Smooth muscle cell (in vitro differentiated cells): ENCODE results near the gene EEIG1. TPM values are rescaled to one million over a fixed set of nuclear protein-coding genes. Genes with fewer than 3 reads are reported as not detected.

Source experiments
- DNase-seq: peaks from one replicate; lab custom pipeline; 2025; ENCODE audit not compliant: unreplicated experiment; lab: John Stamatoyannopoulos, UW
- H2AFZ ChIP-seq: fragments of 200-600 bp; sonication (generic); 2 replicates; pipeline ENCODE4 v1.6.0; 2016; ENCODE audit warnings: antibody characterized with exemption, low read depth, mild to moderate bottlenecking
- H3F3A ChIP-seq: fragments of 200-600 bp; sonication (generic); 2 replicates; pipeline ENCODE4 v1.6.0; 2017; ENCODE audit warnings: antibody characterized with exemption, low read depth
- H3K27ac ChIP-seq: fragments of 200-600 bp; sonication (generic); 2 replicates; pipeline ENCODE4 v1.5.1; 2016; ENCODE audit warnings: low read depth, mild to moderate bottlenecking
- H3K27me3 ChIP-seq: fragments of 200-600 bp; sonication (generic); 2 replicates; pipeline ENCODE4 v1.6.1; 2016; ENCODE audit warnings: low read depth, mild to moderate bottlenecking
- H3K36me3 ChIP-seq: fragments of 200-600 bp; sonication (generic); 2 replicates; pipeline ENCODE4 v1.5.1; 2016; ENCODE audit warnings: low read depth
- H3K4me1 ChIP-seq: fragments of 200-600 bp; sonication (generic); 2 replicates; pipeline ENCODE4 v1.5.1; 2016; ENCODE audit warnings: low read depth
- H3K4me2 ChIP-seq: fragments of 200-600 bp; sonication (generic); 2 replicates; pipeline ENCODE4 v1.6.0; 2016; ENCODE audit warnings: mild to moderate bottlenecking
- H3K4me3 ChIP-seq: fragments of 200-600 bp; sonication (generic); 2 replicates; pipeline ENCODE4 v1.5.1; 2016; ENCODE audit warnings: mild to moderate bottlenecking
- H3K79me2 ChIP-seq: fragments of 200-600 bp; sonication (generic); 2 replicates; pipeline ENCODE4 v1.6.0; 2016; ENCODE audit warnings: low read depth, mild to moderate bottlenecking
- H3K9ac ChIP-seq: fragments of 200-600 bp; sonication (generic); 2 replicates; pipeline ENCODE4 v1.6.0; 2016; ENCODE audit warnings: low read depth
- H3K9me3 ChIP-seq: fragments of 200-600 bp; sonication (generic); replicated peaks from 2 replicates; pipeline ENCODE4 v1.5.1; 2016; ENCODE audit warnings: low read depth
- H4K20me1 ChIP-seq: fragments of 200-600 bp; sonication (generic); 2 replicates; pipeline ENCODE4 v1.6.0; 2016; ENCODE audit warnings: low read depth
- CTCF ChIP-seq: fragments of 200-600 bp; sonication (generic); IDR thresholded peaks from 2 replicates; pipeline ENCODE4 v1.5.1; 2017; ENCODE audit warnings: borderline replicate concordance, mild to moderate bottlenecking, antibody characterized with exemption; ENCODE audit not compliant: insufficient read depth, poor library complexity, severe bottlenecking
- WGBS: methylation state at CpG from one replicate; pipeline ENCODE4 v1.1.7; 2016; ENCODE audit warnings: low lambda C conversion rate; 5-methylcytosine and 5-hydroxymethylcytosine counted together
- polyA plus RNA-seq: library from polyadenylated mRNA; unstranded; fragments of >200 nt; fragmentation: Nextera tagmentation; extraction: Ambion mirVana; gene quantifications from 2 replicates; pipeline ENCODE4 v1.2.1, GENCODE V29; 2016
- total RNA-seq: library from RNA; depleted of rRNA; stranded (reverse); fragments of >200 nt; gene quantifications from 2 replicates; pipeline ENCODE4 v1.2.3, GENCODE V29; 2014

Gene EEIG1
- total and polyA plus RNA-seq, 2 experiments from 2014 or later, result 9.2 to 18.1 TPM

GRCh38 chr9:127993721-127994120 lies 12.9 kb upstream of the EEIG1 start:
- Histone ChIP-seq H3K9me3 (no peaks in the 10 kb centered on the region), H4K20me1 (no peaks in the 10 kb centered on the region), H2AFZ (no peak overlapping the region), H3K9ac (no peak overlapping the region), H3K27ac (no peak overlapping the region), H3K4me1 (no peaks in the 10 kb centered on the region), H3K79me2 (no peaks in the 10 kb centered on the region), H3K27me3 (no peaks in the 10 kb centered on the region), H3K36me3 (no peaks in the 10 kb centered on the region), H3K4me3 (no peak overlapping the region), H3F3A (no peaks in the 10 kb centered on the region), H3K4me2 (no peak overlapping the region)
- TF ChIP-seq CTCF, result no peak
- no peak for DNase-seq
- 88% methylated on average over 4 of the region's 4 CpGs for WGBS

DNA sequence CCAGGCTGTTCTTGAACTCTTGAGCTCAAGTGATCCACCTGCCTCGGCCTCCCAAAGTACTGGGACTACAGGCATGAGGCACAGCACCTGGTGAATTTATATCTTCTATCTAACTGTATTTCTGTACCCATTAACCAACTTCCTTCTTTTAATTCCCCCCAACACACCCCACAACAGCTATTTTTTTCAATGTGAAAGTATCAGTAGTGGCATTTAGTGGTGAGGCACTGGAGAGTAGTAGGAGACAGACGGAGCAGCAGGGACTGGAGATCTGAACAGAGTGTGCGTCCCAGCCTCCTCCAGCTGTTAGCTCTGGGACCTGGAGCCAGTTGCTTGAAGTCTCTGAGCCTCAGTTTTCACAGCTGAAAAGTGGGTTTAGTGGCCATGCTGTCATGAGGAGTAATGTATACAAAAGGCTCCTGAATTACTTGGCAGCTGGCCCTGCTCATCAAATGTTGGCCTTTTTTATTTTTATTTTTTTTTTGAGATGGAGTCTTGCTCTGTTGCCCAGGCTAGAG lies 11.0 kb upstream of the EEIG1 start:
- Histone ChIP-seq H2AFZ (no peak overlapping the region), H4K20me1 (no peaks in the 10 kb centered on the region), H3K4me3 (no peak overlapping the region), H3K36me3 (no peaks in the 10 kb centered on the region), H3K27ac (no peak overlapping the region), H3K27me3 (no peaks in the 10 kb centered on the region), H3F3A (no peaks in the 10 kb centered on the region), H3K4me1 (no peaks in the 10 kb centered on the region), H3K4me2 (no peak overlapping the region), H3K9me3 (no peaks in the 10 kb centered on the region), H3K9ac (no peak overlapping the region), H3K79me2 (no peaks in the 10 kb centered on the region)
- TF ChIP-seq CTCF, result no peak
- no peak for DNase-seq
- WGBS, result 88% methylated on average over 3 of the region's 3 CpGs

GRCh38 chr9:127991017-127991756 lies 10.4 kb upstream of the EEIG1 start:
- Histone ChIP-seq H3K4me2 (no peak overlapping the region), H3K36me3 (no peaks in the 10 kb centered on the region), H3K9ac (no peak overlapping the region), H3K9me3 (no peaks in the 10 kb centered on the region), H3K27ac (no peak overlapping the region), H3F3A (no peaks in the 10 kb centered on the region), H4K20me1 (no peaks in the 10 kb centered on the region), H2AFZ (no peak overlapping the region), H3K4me3 (no peak overlapping the region), H3K4me1 (no peaks in the 10 kb centered on the region), H3K27me3 (no peaks in the 10 kb centered on the region), H3K79me2 (no peaks in the 10 kb centered on the region)
- 86% methylated on average over 10 of the region's 10 CpGs for WGBS
- no peak for DNase-seq
- no peak for TF ChIP-seq CTCF

GRCh38 chr9:127990554-127990953 lies 9.8 kb upstream of the EEIG1 start:
- Histone ChIP-seq H4K20me1 (no peaks in the 10 kb centered on the region), H3F3A (no peaks in the 10 kb centered on the region), H3K4me3 (no peak overlapping the region), H3K4me1 (no peaks in the 10 kb centered on the region), H3K27me3 (no peaks in the 10 kb centered on the region), H3K36me3 (no peaks in the 10 kb centered on the region), H3K9me3 (no peaks in the 10 kb centered on the region), H2AFZ (no peak overlapping the region), H3K27ac (no peak overlapping the region), H3K4me2 (no peak overlapping the region), H3K9ac (no peak overlapping the region), H3K79me2 (no peaks in the 10 kb centered on the region)
- 74% methylated on average over 3 of the region's 3 CpGs for WGBS
- no peak for DNase-seq
- no peak for TF ChIP-seq CTCF
